Pulmonary artery endothelial cell (primary cell): ENCODE results near the gene CD274. TPM values are rescaled to one million over a fixed set of nuclear protein-coding genes. Genes with fewer than 3 reads are reported as not detected.

Experiments
- total RNA-seq: library from RNA; depleted of rRNA; stranded (reverse); fragments of >200 nt; gene quantifications from 2 replicates; pipeline ENCODE4 v1.2.3, GENCODE V29; 2014

CD274 gene
- total RNA-seq, 1 donor from 2014 or later: 39.2 TPM

Other genes with a start within 250 kb of the CD274 start
- not detected in 2 replicates for gene INSL4, start 219.1 kb upstream of the CD274 start, total RNA-seq
- gene RLN2, start 145.8 kb upstream of the CD274 start, total RNA-seq: 0.35 TPM in 1 of 2 replicates, not detected in the other
- gene RLN1, start 110.7 kb upstream of the CD274 start, total RNA-seq: not detected in 2 replicates
- gene PLGRKT, start 12.6 kb upstream of the CD274 start, total RNA-seq: 8.2 and 12.4 TPM in 2 replicates
- gene PDCD1LG2, start 60.0 kb downstream of the CD274 start, total RNA-seq: 24.3 and 27.1 TPM in 2 replicates
- 32.6 and 32.8 TPM in 2 replicates for gene RIC1, start 178.6 kb downstream of the CD274 start, total RNA-seq